Fibroblast of peridontal ligament (primary cell): ENCODE data around the gene OSBPL5.
A peak's percentile ranks its signal among the peaks of the same experiment; 100 is the strongest.

Source experiments
- DNase-seq: peaks from one replicate; pipeline ENCODE4 v3.0.0-alpha.2; 2010; ENCODE audit errors: extremely low read depth

The OSBPL5 gene

GRCh38 chr11:3134218-3134621, 30.9 kb downstream of the OSBPL5 start:
- DNase-seq, result no peak

DNA sequence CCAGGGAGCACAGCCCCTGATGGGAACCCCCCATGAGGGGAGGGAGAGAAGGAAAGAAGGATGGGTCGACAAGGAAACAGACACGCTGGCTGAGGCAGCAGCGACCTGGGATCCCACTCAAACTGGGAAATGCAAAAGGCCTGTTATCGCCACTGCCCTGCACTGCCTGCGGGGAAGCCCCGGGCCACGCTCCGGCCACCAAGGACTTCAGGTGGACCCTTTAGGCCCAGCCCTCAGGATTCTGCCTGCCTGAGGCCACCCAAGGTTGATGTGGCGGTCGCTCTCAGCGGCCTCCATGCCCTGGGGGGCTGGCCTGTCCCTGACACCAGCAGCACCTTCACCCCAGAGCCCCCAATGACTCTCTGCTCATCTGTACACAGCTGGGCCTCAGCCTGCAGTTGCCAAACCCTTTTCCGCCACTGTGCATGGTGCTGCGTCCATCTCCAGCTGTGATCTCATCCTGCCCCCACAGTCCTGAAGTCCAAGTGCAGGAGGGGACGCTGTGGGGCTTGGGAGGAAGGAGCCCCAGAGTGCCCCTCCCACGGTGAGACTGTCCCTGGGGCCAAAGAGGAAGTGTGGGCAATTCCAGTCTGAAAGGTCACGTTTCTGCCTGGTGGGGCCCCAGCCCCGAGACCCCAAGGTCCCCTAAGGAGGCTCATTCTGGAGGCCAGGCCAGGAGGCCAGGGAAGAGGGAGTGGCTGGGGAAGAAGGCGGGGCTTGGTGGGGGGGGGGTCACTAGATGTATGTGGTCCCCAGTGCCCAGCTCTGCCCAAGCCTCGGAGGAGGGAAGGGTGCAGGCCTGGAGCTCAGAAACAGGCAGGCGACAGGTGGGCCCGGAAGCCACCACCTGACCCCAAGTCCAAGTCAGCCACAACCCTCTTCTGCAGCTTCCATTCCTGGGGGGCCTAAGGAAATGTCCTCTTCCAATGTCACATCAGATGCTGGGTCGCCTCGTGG, 31.6 kb downstream of the OSBPL5 start:
- DNase-seq, result no peak

DNA sequence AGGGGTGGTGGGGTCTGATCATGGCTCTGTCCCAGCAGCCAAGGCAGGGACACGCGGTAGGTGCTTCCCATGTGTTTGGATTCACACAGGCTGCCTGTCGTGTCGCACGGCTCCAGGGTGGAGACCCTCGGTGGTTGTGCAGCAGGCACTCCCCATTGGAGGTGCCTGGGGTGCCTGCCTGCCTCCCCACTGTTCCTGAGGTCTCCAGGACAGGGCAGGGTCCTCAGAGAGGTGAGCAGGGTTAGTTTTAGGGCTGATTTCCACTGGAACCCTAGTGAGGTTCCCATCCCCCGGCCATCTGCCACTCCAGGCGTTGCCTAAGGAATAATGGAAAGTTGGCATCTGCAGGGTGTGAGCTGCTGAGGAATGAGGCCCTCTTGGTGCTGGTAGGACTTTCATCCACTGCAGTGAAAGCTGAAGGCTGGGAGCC, 32.3 kb downstream of the OSBPL5 start:
- DNase-seq, result no peak

- DNase-seq, result no peak
Observed at GRCh38 chr11:3132271-3132781, 32.8 kb downstream of the OSBPL5 start.

GRCh38 chr11:3131330-3131941, 33.7 kb downstream of the OSBPL5 start:
- no peak for DNase-seq

DNA sequence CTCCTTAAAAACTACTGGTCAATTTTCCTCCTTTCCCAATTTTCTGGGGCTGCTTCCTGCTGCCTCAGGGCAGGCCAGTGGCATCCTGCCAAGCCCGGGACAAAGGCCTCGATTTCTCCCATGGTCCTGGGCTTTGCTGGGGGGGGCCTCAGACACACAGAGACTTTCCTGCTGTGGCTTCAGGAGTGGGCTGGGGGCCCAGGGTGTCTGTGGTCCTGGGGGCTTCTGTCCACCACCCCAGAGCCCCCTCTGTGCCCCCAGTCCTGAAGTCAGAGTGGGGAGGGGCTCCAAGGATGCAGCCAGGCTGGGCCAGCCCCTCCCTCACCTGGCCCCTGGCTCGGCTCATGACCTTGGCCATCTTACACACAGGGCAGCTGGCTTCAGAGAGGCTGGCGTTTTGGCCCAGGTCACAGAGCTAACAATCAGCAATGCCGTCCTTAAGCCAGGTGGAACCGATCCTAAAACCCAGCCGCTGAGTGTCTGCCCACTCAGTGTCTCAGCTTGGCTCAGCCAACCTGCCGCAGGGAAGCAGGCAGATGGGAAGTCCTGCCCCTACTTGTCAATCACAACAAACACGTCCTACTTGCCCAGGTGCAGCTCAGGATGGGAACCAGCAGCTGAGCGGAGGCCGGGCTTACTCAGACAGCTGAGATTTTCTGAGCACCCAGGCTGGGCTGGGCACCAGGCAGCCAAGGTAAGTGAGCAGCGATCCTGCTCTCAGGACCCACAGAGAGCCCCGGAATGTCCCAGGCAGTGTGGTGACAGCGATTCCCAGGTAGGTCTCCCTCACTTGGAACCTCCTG, 34.6 kb downstream of the OSBPL5 start:
- DNase-seq, result no peak

DNA sequence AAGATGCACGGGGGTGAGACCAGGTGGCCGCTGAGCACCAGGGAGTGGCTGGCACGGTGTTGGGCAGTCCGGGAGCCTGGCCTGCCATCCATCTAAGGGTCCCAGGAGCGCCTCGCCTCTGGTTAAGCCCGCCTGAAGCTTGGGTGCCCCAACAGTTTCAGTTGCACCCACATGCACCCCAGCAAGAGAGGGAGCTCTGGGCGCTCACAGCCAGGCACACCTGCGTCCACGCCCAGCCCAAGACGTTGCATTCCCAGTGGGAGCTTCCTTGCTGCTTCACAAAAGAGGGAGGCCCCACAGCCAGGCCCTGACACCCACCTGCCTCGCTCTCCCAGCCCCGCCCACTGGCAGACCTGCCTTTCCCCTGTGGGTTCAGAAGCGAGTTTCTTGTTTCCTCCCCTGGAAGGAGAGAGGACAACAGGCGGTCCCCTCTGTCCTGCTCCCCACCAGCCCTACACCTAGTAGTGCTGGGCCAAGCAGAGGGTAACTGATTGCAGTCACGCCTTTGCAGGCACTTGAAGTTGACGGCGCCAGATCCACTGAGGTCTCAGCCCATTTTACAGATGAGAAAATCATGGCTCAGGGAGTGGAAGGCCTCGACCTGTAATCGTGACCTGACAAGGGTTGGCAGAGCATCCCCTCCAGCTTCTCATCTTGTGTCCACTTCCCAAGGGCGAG, 35.4 kb downstream of the OSBPL5 start:
- no peak for DNase-seq

GRCh38 chr11:3129181-3129590, 35.9 kb downstream of the OSBPL5 start:
- DNase-seq, result no peak

DNA sequence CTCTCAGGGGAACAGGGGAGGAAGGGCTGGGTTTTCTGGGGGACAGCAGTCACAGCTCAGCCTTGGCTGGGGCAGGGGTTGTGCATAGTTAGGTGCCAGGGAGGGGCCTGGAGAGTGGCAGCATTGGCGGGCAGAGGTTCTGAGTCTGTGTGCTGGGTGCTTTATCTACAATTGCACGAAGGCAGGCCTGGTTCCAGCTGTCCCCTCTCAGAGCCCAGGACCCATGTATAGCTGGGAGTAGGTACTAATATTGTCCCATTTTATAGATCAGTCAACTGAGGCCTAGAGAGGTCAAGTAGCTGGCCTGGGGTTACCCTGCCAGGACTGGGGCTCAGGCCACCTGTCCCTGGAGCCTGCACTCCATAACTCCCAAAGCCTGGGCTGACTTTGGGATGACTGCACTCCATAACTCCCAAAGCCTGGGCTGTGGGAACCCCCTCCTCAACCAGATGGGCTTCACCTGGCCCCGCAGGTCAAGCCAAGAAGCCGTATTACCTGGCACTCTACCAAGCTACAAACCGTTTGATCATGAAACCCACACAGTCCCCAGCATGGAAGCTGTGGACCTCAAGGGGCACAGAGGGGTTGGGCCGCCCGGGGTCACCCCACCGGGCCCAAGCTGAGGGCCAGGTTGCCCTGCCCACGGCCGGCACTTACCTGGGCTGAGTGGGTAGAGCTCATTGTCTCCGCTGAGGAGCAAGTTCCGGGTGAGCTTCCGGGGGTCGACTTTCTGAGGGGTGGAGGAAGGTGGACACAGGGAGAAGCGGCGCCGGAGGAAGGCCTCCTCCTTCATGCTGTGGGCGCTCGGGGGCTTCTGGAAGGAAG, 36.5 kb downstream of the OSBPL5 start:
- DNase-seq, result no peak

GRCh38 chr11:3127706-3128355, 37.3 kb downstream of the OSBPL5 start:
- DNase-seq, result no peak

GRCh38 chr11:3126901-3127691, 38.0 kb downstream of the OSBPL5 start:
- DNase-seq, result no peak

GRCh38 chr11:3126207-3126865, 38.8 kb downstream of the OSBPL5 start:
- DNase-seq, result no peak

- no peak for DNase-seq
Observed at GRCh38 chr11:3124821-3125220, 40.3 kb downstream of the OSBPL5 start.

DNA sequence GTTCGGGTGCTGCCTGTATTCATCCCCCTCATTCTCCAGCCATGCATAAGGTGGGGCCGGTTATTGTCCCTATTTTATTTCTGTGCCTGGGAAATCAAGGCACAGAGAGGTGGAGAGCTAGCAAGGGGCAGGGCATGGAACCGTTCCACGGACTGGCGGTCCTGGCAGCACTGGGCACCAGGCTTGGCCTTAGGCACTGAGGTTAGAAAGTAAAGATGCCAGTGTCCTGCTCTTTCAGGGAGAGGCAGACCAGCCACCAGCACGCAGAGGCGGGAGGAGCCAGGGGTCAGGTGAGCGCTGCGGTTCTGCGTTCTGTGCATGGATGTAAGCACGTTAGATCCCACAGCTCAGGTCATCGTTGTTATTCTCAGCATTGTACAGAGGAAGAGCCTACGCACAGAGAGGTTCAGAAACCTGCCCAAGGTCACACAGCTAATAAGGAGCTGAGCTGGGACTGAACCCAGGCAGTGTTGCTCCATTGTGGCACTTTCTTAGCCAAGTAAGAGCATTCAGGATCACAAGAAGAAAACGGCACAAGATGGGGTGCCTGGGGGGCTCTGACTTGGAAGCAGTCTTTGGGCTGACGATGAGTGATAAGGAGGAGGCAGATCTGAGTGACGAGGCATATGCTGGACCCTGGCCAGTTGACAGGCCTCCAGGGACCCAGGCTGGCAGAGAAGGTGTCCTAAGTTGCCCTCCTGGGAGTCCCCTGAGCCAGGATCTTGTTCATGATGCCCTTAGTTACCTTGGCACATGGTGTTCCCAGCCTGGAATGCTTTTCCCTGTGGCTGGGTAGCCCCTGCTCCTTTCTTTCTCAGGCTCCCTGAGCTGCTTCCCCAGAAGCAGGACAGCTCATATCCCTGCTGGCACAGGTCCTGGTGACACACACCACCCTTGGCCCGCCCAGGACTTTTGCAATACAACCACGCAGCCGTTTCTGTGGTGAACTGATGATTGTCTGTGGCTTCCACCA, 41.1 kb downstream of the OSBPL5 start:
- peak; percentile 97 for DNase-seq

DNA sequence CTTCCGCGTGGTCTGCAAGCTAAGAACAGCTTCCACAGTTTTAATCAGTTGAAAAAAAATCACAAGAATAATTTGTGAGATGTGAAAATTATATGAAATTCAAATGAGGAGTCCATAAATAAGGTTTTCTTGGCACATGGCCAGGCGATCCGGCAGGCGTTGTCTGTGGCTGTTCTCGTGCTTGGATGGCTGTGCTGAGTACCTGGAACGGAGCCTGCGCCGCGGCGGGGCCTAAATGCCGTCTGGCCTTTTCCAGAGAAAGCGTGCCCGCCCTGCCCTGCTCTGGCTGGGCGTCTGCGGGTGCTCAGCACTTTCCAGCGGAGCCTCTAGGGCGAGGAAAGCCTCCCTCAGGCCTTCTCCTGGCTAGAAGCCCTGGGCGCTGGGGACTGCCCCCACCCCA, 41.8 kb downstream of the OSBPL5 start:
- no peak for DNase-seq

GRCh38 chr11:3122775-3123201, 42.3 kb downstream of the OSBPL5 start:
- no peak for DNase-seq
